Measurements from ENCODE around the gene MB.

The MB gene

DNA sequence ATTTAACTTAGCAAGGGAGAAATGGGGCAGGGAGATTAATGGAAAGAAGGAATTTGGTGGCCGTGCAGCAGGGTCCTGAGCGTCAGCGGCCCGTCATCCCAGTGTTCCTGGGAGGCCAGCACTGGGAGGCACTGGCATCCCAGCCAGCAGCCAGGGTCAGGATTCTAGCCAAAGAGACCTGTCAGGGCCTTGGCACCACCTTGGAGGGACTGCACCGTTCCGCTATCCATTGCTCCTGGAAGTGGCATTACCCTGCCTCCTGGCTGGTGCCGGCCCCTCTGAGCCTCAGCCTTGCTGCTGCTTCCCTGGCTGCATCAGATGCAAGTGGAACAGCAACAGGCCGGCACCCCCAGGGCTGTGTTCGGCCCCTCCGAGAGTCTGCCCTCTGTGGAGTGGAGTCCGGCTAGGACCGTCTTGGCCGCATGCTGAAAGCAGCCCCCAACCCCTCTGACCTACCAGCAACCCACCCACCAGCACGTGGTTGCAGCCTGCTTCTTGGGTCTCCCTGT is 46.4 kb downstream of the MB start:
- DNase-seq: no peak

DNA sequence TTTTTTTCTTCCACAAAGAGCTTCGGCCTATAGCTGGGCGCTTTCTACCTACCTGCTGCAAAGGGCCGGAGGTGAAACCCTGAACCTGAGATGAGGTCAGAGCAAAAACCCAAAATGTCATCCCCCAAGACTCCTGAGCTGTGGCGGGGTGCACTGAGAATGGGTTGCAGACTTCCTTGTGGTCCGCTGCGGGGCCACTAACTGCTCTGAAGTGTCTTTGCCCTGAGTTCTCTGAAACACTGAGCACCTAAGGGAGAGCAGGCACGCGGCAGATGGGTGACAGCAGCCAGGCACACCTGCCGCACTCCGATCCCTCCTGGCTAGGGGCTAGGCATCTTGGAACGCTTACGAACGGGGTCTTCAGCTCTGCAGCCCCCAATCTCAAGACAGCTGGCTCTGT is 47.2 kb downstream of the MB start:
- peak; percentile 43 for DNase-seq

DNA sequence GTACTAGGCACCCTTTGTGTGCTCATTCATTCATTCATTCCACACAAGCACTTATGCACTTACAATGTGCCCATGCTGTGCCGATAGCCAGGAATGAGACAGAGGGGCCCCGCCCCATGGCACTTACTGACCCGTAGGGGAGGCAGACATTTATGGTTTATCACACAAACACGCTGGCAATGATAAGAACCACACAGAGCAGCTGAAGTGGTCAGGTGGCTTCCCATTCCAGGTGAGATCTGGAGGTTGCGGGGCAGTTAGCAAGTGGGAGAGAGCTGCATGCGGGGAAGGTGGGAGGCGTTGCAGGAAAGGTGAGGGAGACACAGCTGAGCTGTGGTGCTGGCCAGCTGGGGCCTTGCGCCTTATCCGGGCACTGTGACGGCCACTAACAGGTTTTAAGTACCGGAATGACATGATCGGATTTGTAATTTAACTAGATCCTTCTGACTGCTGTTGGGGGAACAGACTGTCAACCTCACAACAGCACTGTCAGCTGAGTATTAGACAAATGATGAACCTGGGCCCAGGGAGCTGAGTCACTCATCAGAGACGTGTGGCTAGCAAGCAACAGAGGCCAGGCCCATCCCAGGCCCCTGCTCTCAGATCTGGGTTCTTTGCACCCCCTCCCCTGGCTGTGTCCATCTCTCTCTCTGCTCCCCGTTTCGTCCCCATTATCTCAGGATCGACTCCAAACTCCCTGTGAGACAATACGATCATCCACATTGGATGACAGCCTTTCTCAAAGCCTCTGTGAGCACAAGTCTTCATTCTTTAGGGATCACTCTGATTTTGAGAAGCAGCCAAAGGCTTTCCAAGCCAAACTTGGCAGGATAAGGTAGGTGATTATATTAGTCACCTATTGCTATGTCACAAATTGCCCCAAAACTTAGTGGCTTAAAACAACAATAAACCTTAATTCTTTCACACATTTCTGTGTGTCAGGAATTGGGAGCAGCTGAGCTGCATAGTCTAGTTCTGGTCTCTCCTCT is 48.1 kb downstream of the MB start:
- DNase-seq: no peak

DNA sequence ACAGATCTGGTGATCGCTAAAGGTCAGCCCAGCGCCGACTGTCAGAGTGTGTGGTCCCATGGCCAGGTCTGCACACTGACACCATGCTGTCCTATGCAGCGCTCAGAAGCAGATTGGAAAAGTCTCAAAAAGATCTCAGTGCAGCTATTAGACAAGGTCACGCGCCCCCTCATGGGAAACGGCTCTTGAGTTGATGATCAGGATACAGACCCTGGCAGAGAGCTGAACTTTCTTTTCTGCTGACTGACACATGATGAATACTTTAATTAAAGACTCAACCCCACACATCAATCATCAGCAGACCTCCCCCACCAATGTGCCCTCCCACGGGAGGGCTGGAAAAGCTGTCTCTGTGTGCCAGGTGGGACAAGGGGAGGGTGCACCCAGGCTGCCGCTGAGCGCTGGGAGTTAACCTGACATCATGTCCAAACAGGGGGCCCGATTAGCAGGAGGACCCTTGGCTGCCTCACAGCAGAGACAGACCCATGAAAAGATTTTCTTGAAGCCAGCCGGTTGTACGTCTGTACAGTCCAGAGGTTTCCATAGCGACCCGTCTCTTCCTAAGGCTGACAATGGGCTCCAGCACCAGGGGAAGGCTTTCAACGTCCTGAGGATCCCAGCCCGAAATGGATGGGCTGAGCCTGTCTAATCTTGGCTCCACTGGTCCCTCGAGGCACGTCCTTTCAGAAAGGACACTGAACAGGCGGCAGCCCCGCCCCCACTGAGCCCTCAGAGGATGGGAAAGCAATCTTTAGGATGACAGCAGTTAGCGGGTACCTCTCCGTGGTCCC is 49.6 kb downstream of the MB start:
- DNase-seq: peak; percentile 60

DNA sequence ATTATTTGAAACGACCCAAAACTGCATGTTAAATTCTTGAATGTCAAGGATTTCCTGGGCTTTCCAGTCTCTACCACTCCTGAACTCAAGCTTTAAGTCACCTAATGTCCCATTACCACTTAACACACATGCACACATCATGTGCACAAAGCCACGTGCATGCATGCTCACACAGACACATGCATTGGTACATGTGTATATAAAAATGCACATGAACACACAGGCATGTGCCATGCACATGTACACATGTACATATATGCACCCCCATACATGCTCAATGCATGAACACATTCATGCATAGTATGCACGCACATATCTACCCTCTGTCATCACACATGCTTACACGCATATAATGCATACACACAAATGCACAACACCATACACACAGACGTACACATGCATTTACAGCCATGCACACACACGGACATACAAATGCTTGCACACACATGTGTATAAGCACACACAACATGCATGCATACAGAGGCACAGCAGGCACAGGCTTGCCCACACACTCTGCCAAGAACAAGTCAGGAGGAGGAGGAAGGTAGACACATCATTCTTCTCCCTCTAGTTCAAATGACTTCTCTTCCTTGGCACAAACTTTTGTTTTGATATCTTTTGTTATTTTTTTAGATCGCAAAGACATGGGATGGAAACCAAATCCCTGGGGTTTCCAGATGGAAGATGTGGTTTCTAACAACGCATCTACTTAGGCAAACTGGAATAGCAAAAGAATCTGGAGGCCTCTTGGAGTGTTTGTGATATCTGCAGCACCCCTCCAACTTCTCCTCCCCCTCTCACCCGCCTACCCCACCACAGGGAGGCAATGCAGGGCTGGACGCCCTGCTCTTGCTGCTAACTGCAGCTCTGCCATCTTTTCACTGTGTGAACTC is 51.9 kb downstream of the MB start:
- DNase-seq: peak; percentile 20

DNA sequence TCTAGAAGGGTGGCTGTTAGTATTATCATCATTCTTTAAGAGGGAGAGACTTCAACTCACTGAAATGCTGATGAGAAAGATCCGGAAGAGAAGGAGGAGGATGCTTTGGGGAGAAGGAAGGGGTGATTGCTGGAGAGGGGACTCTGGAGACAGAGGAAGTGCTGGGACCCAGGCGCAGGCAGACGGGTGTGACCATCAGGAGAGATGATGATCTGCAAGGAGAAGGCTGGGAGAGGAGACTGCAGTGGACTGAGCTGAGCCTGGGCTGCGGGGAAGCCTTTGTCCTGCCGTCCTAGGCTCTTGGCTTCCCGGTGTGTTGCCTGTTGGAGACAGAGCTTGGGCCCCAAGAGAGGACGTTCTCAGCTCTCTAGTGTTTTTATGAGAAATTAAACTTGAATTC is 53.9 kb downstream of the MB start:
- DNase-seq: no peak

DNA sequence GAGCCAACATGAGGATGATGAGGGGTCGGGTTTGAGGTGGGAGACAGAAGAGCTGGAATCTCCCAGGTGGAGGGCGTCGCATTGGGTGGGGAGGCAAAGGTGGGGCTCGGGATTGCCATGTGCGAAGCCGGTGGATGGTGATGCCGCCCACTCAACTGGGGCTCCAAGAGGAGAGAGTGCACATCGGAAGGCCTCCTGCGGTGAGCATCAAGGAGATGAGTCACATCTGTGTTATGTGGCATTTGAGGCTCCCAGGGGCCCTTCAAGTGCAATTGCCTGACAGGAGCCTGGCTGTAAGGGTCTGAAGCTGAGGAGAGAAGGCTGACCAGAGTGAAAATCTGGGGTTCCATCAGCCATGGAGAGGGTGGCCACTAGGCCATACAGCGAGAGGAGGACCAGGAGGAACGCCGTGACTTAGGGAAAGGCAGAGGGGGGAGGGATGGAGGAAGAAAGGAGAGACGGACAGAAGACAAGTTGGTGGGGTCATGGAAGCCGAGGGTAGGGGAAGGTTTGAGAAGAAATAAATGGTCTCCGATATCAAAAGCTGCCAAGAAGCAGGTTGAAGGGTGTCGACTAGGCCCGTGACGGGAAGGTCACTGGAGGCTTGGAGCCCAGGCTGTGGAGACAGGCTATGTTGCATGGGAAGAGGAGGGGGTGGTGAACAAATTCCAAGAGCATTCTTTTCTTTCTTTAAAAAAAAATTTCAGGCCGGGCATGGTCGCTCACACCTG is 55.2 kb downstream of the MB start:
- no peak for DNase-seq

DNA sequence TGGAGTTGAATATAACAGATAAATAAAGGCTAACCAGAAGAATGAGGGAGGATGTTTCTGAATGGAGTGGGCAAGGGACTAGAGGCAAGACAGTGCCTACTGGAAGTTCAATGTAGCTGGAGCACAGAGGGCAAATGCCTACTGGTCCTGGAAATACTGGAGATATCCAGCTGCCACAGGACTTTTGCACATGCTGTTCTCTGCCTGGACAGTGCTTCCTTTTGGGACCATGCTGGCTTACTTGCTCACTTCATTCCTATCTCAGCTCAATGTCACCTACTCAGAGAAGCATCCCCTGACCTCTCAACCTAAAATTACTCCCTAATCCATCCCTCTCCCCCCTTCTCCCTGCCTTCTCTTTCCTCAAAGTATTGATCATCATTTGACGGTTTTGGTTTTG is 56.3 kb downstream of the MB start:
- DNase-seq: no peak

DNA sequence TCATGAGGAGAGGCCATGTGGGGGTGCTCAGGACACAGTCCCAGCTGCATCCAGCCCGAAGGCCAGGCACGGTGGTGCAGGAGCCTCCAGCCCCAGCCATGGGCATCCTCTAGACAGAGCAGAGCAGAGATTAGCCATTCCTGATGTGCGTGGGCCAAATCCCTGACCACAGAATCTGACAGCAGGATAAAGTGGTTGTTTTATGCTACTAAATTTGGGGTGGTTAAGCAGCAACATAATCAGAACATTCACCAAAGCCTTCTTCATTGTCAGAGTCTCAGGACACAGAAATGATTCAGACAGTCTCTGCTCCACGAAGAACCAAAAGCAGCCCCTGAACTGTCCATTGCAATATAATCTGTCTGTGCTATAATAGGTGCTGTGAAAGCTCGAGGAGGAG is 56.8 kb downstream of the MB start:
- no peak for DNase-seq

DNA sequence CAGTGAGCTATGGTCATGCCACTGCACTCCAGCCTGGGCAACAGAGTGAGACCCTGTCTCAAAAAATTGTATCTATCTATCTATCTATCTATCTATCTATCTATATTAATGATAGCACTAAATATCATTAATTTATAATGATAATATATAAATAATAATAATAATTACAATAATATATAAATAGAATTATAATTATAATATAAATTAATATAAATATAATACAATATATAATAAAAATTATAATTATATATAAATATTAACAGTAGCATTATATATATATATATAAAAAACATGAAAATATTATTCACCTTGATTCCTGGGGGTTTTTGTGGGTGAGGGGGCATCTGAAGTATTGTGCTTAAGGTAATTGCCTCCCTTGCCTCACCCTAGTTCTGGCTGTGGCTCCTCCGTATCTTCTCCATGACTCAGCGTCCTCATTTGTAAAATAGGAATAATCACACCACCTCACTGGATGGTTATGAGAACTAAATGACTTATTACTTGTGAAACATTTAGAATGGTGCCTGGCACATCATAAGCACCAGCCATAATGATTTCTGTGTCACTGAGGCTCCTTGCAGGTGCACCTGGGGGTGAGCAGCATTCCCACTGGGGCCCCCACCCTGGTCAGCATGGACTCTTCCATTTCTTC is 57.6 kb downstream of the MB start:
- DNase-seq: no peak

DNA sequence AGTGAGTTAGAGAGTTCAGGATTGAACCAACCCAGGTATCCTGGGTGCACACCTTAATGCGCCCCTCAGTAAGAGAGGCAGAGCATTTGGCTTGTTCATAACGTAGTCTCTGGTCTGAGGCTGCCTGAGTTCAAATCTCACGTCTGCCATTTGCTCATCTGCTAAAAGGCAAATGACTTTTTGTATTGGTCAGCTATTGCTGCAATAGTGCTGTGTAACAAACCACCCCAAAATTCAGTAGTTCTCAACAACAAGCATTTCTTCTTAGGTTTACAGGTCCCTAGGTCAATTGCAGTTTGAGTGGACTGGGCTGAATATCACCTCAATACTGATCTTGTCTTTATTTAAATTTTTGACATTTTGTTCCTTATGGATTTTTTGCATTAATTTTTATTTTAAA is 58.4 kb downstream of the MB start:
- no peak for DNase-seq

DNA sequence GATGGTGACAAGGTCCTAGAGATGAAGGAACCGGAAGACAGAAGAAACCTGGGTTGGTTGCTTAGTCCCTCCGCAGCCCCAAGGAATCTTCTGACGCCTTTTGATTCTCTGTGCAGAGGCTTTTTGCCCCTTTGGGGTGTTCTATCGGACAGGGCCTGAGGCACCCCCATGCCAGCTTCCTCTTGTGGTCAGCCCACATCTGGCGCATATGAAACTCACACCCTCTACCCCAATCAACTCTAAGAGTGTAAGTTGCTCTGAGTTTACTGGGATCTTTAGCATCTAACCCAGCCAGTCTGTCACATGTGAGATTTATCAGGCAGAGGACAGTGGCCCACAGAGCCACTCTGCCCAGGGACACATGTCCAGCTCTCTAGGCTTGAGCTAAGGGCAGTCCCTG is 59.1 kb downstream of the MB start:
- no peak for DNase-seq
